ENCODE results near the gene OPRL1. TPM values are rescaled to one million over a fixed set of nuclear protein-coding genes. Genes with fewer than 3 reads are reported as not detected.

The OPRL1 gene
- total RNA-seq, 1 experiment from 2014 or later, result 0.59 TPM

GRCh38 chr20:64095455-64095854 lies 15.6 kb downstream of the OPRL1 start:
- Mint-ChIP-seq H3K4me3 (ENCODE audit: unreplicated experiment) (no peak overlapping the region), H3K4me1 (ENCODE audit: low read depth, unreplicated experiment) (peaks cover 6% of the 10 kb centered on the region), H3K36me3 (ENCODE audit: insufficient read depth, unreplicated experiment) (no peaks in the 10 kb centered on the region), H3K27ac (ENCODE audit: unreplicated experiment) (no peak overlapping the region), H3K27me3 (ENCODE audit: insufficient read depth, unreplicated experiment) (peaks cover 8% of the 10 kb centered on the region), H3K9me3 (ENCODE audit: unreplicated experiment) (peaks cover 14% of the 10 kb centered on the region)
- no peaks in the 10 kb centered on the region for H3K9me3 ChIP-seq
- POLR2A ChIA-PET, result no interaction called here
- CTCF ChIA-PET, result no interaction called here
- intact Hi-C loops (cut with micrococcal nuclease; ENCODE audit: unreplicated experiment), result no loop called here
- H3K4me3 ChIP-seq (ENCODE audit: low read depth, low read length), result no peak overlapping the region
- no peak for DNase-seq
- H3K36me3 ChIP-seq (ENCODE audit: control insufficient read depth, insufficient read depth, low read length), result no peaks in the 10 kb centered on the region
- TF ChIP-seq, protein P1, sequence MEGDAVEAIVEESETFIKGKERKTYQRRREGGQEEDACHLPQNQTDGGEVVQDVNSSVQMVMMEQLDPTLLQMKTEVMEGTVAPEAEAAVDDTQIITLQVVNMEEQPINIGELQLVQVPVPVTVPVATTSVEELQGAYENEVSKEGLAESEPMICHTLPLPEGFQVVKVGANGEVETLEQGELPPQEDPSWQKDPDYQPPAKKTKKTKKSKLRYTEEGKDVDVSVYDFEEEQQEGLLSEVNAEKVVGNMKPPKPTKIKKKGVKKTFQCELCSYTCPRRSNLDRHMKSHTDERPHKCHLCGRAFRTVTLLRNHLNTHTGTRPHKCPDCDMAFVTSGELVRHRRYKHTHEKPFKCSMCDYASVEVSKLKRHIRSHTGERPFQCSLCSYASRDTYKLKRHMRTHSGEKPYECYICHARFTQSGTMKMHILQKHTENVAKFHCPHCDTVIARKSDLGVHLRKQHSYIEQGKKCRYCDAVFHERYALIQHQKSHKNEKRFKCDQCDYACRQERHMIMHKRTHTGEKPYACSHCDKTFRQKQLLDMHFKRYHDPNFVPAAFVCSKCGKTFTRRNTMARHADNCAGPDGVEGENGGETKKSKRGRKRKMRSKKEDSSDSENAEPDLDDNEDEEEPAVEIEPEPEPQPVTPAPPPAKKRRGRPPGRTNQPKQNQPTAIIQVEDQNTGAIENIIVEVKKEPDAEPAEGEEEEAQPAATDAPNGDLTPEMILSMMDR (IDR thresholded peaks at IDR 0.05; ENCODE audit: insufficient read depth in 1 of 2, low read depth in 1 of 2, low read length in 1 of 2, severe bottlenecking in 1 of 2, unreplicated experiment in 1 of 2), result no peak
- H3K4me1 ChIP-seq, result peaks cover 7% of the 10 kb centered on the region
- BruUV-seq (replicated peaks), result no TSS peak
- no peaks in the 10 kb centered on the region; the same call in 1 of the 2 replicates for H3K27me3 ChIP-seq (replicated peaks; ENCODE audit: control insufficient read depth, insufficient read depth, low read length)

- Histone ChIP-seq H3K4me3 (ENCODE audit: low read depth, low read length) (no peak overlapping the region), H3K9me3 (no peaks in the 10 kb centered on the region), H3K4me1 (peaks cover 7% of the 10 kb centered on the region), H3K36me3 (ENCODE audit: control insufficient read depth, insufficient read depth, low read length) (no peaks in the 10 kb centered on the region), H3K27me3 (replicated peaks; ENCODE audit: control insufficient read depth, insufficient read depth, low read length) (peaks cover under 1% of the 10 kb centered on the region; the same call in 1 of the 2 replicates)
- Mint-ChIP-seq H3K9me3 (ENCODE audit: unreplicated experiment) (peaks cover 14% of the 10 kb centered on the region), H3K27ac (ENCODE audit: unreplicated experiment) (no peak overlapping the region), H3K36me3 (ENCODE audit: insufficient read depth, unreplicated experiment) (no peaks in the 10 kb centered on the region), H3K4me1 (ENCODE audit: low read depth, unreplicated experiment) (peaks cover 6% of the 10 kb centered on the region), H3K4me3 (ENCODE audit: unreplicated experiment) (no peak overlapping the region), H3K27me3 (ENCODE audit: insufficient read depth, unreplicated experiment) (peaks cover 8% of the 10 kb centered on the region)
- DNase-seq, result no peak
- intact Hi-C loops (cut with micrococcal nuclease; ENCODE audit: unreplicated experiment), result no loop called here
- BruUV-seq (replicated peaks), result no TSS peak
- ChIA-PET CTCF (interaction anchor here (0.8 kb wide), 1 partner anchor 12 kb away, joined by 4 read pairs; the partner anchor contains the start of gene LKAAEAR1), POLR2A (no interaction called here)
- TF ChIP-seq, protein P1 (IDR thresholded peaks at IDR 0.05; ENCODE audit: insufficient read depth in 1 of 2, low read depth in 1 of 2, low read length in 1 of 2, severe bottlenecking in 1 of 2, unreplicated experiment in 1 of 2), result no peak
These were observed 16.0 kb downstream of the OPRL1 start for GRCh38 chr20:64095927-64096326.

GRCh38 chr20:64096535-64096934 lies 16.7 kb downstream of the OPRL1 start:
- BruUV-seq (replicated peaks), result no TSS peak
- no peak for DNase-seq
- Mint-ChIP-seq H3K4me3 (ENCODE audit: unreplicated experiment) (no peak overlapping the region), H3K27ac (ENCODE audit: unreplicated experiment) (no peak overlapping the region), H3K36me3 (ENCODE audit: insufficient read depth, unreplicated experiment) (no peaks in the 10 kb centered on the region), H3K9me3 (ENCODE audit: unreplicated experiment) (peaks cover 14% of the 10 kb centered on the region), H3K4me1 (ENCODE audit: low read depth, unreplicated experiment) (peaks cover 6% of the 10 kb centered on the region), H3K27me3 (ENCODE audit: insufficient read depth, unreplicated experiment) (peaks cover 13% of the 10 kb centered on the region)
- intact Hi-C loops (cut with micrococcal nuclease; ENCODE audit: unreplicated experiment), result no loop called here
- H3K9me3 ChIP-seq, result no peaks in the 10 kb centered on the region
- TF ChIP-seq, protein P1 (IDR thresholded peaks at IDR 0.05; ENCODE audit: insufficient read depth in 1 of 2, low read depth in 1 of 2, low read length in 1 of 2, severe bottlenecking in 1 of 2, unreplicated experiment in 1 of 2), result no peak
- CTCF ChIA-PET, result interaction anchor here (0.8 kb wide), 1 partner anchor 13 kb away, joined by 4 read pairs; the partner anchor contains the start of gene LKAAEAR1
- peaks cover 4% of the 10 kb centered on the region; the same call in 1 of the 2 replicates for H3K27me3 ChIP-seq (replicated peaks; ENCODE audit: control insufficient read depth, insufficient read depth, low read length)
- H3K4me3 ChIP-seq (ENCODE audit: low read depth, low read length), result no peak overlapping the region
- POLR2A ChIA-PET, result no interaction called here
- H3K4me1 ChIP-seq, result peaks cover 7% of the 10 kb centered on the region
- H3K36me3 ChIP-seq (ENCODE audit: control insufficient read depth, insufficient read depth, low read length), result no peaks in the 10 kb centered on the region

Measured in Caco-2 (cell line).